Erythroblast (primary cell): ENCODE measurements around the gene JADE2.

ENCODE experiments used
- GATA1 ChIP-seq: IDR thresholded peaks from 2 replicates; pipeline ENCODE4 v1.6.1; 2011; ENCODE audit warnings: low read depth, mild to moderate bottlenecking, control low read depth, low read length, moderate library complexity
- POLR2A ChIP-seq: IDR thresholded peaks from 2 replicates; pipeline ENCODE4 v1.6.1; 2011; ENCODE audit warnings: mild to moderate bottlenecking, low read length

DNA sequence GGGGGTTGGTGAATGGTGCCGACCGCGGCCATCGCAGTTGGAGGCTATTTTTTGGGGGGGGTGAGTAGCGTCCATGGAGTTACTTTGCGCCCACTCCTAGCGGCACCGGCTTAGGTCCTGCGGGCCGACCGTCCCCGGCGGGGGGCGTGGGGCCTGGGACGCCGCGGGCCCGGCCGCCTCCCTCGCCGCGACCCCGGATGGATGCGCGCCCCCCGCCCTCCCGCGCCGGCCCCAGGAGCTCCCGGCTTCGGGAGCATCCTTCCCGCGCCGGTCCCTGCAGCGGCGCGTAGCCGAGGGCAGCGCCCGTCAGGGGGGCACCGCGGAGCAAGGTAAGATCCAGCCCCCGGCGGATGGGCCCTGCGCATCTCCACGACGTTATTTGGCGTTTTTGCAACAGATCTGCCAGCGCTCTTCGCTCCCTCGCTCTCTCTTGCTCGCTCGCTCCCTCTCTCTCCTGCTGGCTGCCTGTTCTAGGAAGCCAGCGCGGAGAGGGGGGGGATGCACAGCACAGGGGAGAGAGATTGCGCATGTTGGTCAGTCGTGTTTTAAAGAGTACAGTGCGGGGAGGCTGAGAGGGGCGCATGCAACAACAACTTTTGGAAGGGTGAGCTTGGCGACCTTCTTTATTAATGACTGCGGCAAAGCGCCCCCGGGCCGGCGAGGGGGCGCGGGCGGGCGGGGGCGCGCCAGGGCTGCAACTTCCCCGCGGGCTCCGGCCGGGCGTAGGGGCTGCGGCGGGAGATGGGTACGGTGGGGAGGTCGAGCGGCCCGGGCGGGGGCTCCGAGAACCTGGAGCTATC, 413 bp downstream of the JADE2 start:
- TF ChIP-seq POLR2A (peak; percentile 48), GATA1 (no peak)
